ENCODE results near the gene IMPDH2. TPM values are rescaled to one million over a fixed set of nuclear protein-coding genes. Genes with fewer than 3 reads are reported as not detected.
A peak's percentile ranks its signal among the peaks of the same experiment; 100 is the strongest.

Gene IMPDH2
- total RNA-seq, 1 donor from 2014 or later: 496 TPM

- intact Hi-C loops (cut with micrococcal nuclease): loop anchor here (1.0 kb wide), 3 partner anchors 11 to 87 kb away; partner anchors contain the start of genes DALRD3 and QRICH1
- H3K27ac Mint-ChIP-seq: peak within 1 kb of the TSS; percentile 99
- peaks cover 27% of the 10 kb centered on the region for H3K4me1 Mint-ChIP-seq
- no peaks in the 10 kb centered on the region for H3K27me3 Mint-ChIP-seq
- H3K4me3 Mint-ChIP-seq: peak within 1 kb of the TSS; percentile 94
- peak; percentile 99 for DNase-seq
- H3K9me3 Mint-ChIP-seq: no peaks in the 10 kb centered on the region
- peaks cover 15% of the 10 kb centered on the region for H3K36me3 Mint-ChIP-seq (ENCODE audit: low read depth)
Measured at GRCh38 chr3:49007068-49007770, 22.0 kb downstream of the IMPDH2 start, which contains the start of gene WDR6. Gene WDR6, plus strand, starts transcription at chr3:49007391. Its CDS starts 41 bp downstream, at chr3:49007432.

GRCh38 chr3:49006408-49007067 lies 22.7 kb downstream of the IMPDH2 start:
- Mint-ChIP-seq H3K27me3 (no peaks in the 10 kb centered on the region), H3K4me3 (peak overlapping the region; percentile 94), H3K27ac (peak overlapping the region; percentile 99), H3K9me3 (no peaks in the 10 kb centered on the region), H3K4me1 (peaks cover 30% of the 10 kb centered on the region), H3K36me3 (ENCODE audit: low read depth) (peaks cover 10% of the 10 kb centered on the region)
- no peak for DNase-seq
- intact Hi-C loops (cut with micrococcal nuclease): loop anchor here (1.0 kb wide), 3 partner anchors 12 to 88 kb away; partner anchors contain the start of genes DALRD3 and QRICH1

GRCh38 chr3:49005998-49006397 lies 23.2 kb downstream of the IMPDH2 start:
- Mint-ChIP-seq H3K36me3 (ENCODE audit: low read depth) (peaks cover 7% of the 10 kb centered on the region), H3K4me3 (peak overlapping the region; percentile 94), H3K9me3 (no peaks in the 10 kb centered on the region), H3K4me1 (peaks cover 30% of the 10 kb centered on the region), H3K27me3 (no peaks in the 10 kb centered on the region), H3K27ac (peak overlapping the region; percentile 99)
- no peak for DNase-seq
- intact Hi-C loops (cut with micrococcal nuclease): no loop called here

- intact Hi-C loops (cut with micrococcal nuclease): no loop called here
- no peaks in the 10 kb centered on the region for H3K9me3 Mint-ChIP-seq
- H3K4me3 Mint-ChIP-seq: no peak overlapping the region
- peaks cover 7% of the 10 kb centered on the region for H3K36me3 Mint-ChIP-seq (ENCODE audit: low read depth)
- H3K4me1 Mint-ChIP-seq: peaks cover 30% of the 10 kb centered on the region
- H3K27me3 Mint-ChIP-seq: no peaks in the 10 kb centered on the region
- no peak for DNase-seq
- no peak overlapping the region for H3K27ac Mint-ChIP-seq
Measured at GRCh38 chr3:49005303-49005680, 23.9 kb downstream of the IMPDH2 start.

- H3K36me3 Mint-ChIP-seq (ENCODE audit: low read depth): peaks cover 7% of the 10 kb centered on the region
- no peaks in the 10 kb centered on the region for H3K27me3 Mint-ChIP-seq
- H3K9me3 Mint-ChIP-seq: no peaks in the 10 kb centered on the region
- H3K4me1 Mint-ChIP-seq: peaks cover 30% of the 10 kb centered on the region
- intact Hi-C loops (cut with micrococcal nuclease): no loop called here
- no peak overlapping the region for H3K4me3 Mint-ChIP-seq
- no peak overlapping the region for H3K27ac Mint-ChIP-seq
- no peak for DNase-seq
Measured at GRCh38 chr3:49004352-49005302, 24.6 kb downstream of the IMPDH2 start.

- H3K27ac Mint-ChIP-seq: no peak overlapping the region
- H3K4me1 Mint-ChIP-seq: peaks cover 7% of the 10 kb centered on the region
- intact Hi-C loops (cut with micrococcal nuclease): no loop called here
- H3K9me3 Mint-ChIP-seq: no peaks in the 10 kb centered on the region
- peaks cover 7% of the 10 kb centered on the region for H3K36me3 Mint-ChIP-seq (ENCODE audit: low read depth)
- no peak for DNase-seq
- H3K27me3 Mint-ChIP-seq: no peaks in the 10 kb centered on the region
- no peak overlapping the region for H3K4me3 Mint-ChIP-seq
Measured at GRCh38 chr3:49001155-49001554, 28.0 kb downstream of the IMPDH2 start.

GRCh38 chr3:48999085-48999858 lies 29.9 kb downstream of the IMPDH2 start:
- H3K36me3 Mint-ChIP-seq (ENCODE audit: low read depth): peaks cover 15% of the 10 kb centered on the region
- no peak overlapping the region for H3K27ac Mint-ChIP-seq
- no peaks in the 10 kb centered on the region for H3K9me3 Mint-ChIP-seq
- H3K27me3 Mint-ChIP-seq: no peaks in the 10 kb centered on the region
- intact Hi-C loops (cut with micrococcal nuclease): no loop called here
- DNase-seq: no peak
- no peak overlapping the region for H3K4me3 Mint-ChIP-seq
- peaks cover 11% of the 10 kb centered on the region for H3K4me1 Mint-ChIP-seq

GRCh38 chr3:48997714-48998637 lies 31.2 kb downstream of the IMPDH2 start:
- intact Hi-C loops (cut with micrococcal nuclease): no loop called here
- H3K4me1 Mint-ChIP-seq: peaks cover 17% of the 10 kb centered on the region
- H3K9me3 Mint-ChIP-seq: no peaks in the 10 kb centered on the region
- no peak overlapping the region for H3K4me3 Mint-ChIP-seq
- no peak for DNase-seq
- H3K27ac Mint-ChIP-seq: no peak overlapping the region
- peaks cover 21% of the 10 kb centered on the region for H3K36me3 Mint-ChIP-seq (ENCODE audit: low read depth)
- H3K27me3 Mint-ChIP-seq: no peaks in the 10 kb centered on the region

GRCh38 chr3:48997102-48997635 lies 32.0 kb downstream of the IMPDH2 start:
- H3K4me1 Mint-ChIP-seq: peaks cover 12% of the 10 kb centered on the region
- H3K9me3 Mint-ChIP-seq: no peaks in the 10 kb centered on the region
- no peak for DNase-seq
- H3K27me3 Mint-ChIP-seq: no peaks in the 10 kb centered on the region
- no peak overlapping the region for H3K4me3 Mint-ChIP-seq
- H3K36me3 Mint-ChIP-seq (ENCODE audit: low read depth): peaks cover 18% of the 10 kb centered on the region
- no peak overlapping the region for H3K27ac Mint-ChIP-seq
- intact Hi-C loops (cut with micrococcal nuclease): no loop called here

GRCh38 chr3:48996640-48997039 lies 32.6 kb downstream of the IMPDH2 start:
- no peak overlapping the region for H3K4me3 Mint-ChIP-seq
- no peaks in the 10 kb centered on the region for H3K9me3 Mint-ChIP-seq
- H3K4me1 Mint-ChIP-seq: peaks cover 15% of the 10 kb centered on the region
- H3K27ac Mint-ChIP-seq: no peak overlapping the region
- intact Hi-C loops (cut with micrococcal nuclease): no loop called here
- H3K27me3 Mint-ChIP-seq: no peaks in the 10 kb centered on the region
- peaks cover 20% of the 10 kb centered on the region for H3K36me3 Mint-ChIP-seq (ENCODE audit: low read depth)
- no peak for DNase-seq

- H3K36me3 Mint-ChIP-seq (ENCODE audit: low read depth): peaks cover 27% of the 10 kb centered on the region
- H3K9me3 Mint-ChIP-seq: no peaks in the 10 kb centered on the region
- no peaks in the 10 kb centered on the region for H3K27me3 Mint-ChIP-seq
- peaks cover 32% of the 10 kb centered on the region for H3K4me1 Mint-ChIP-seq
- H3K27ac Mint-ChIP-seq: no peak overlapping the region
- DNase-seq: no peak
- no peak overlapping the region for H3K4me3 Mint-ChIP-seq
- intact Hi-C loops (cut with micrococcal nuclease): no loop called here
Measured at GRCh38 chr3:48993834-48994233, 35.4 kb downstream of the IMPDH2 start.

- peak; percentile 56 for DNase-seq
- peaks cover 26% of the 10 kb centered on the region for H3K36me3 Mint-ChIP-seq (ENCODE audit: low read depth)
- no peaks in the 10 kb centered on the region for H3K9me3 Mint-ChIP-seq
- peak overlapping the region; percentile 95 for H3K4me3 Mint-ChIP-seq
- H3K4me1 Mint-ChIP-seq: peaks cover 37% of the 10 kb centered on the region
- intact Hi-C loops (cut with micrococcal nuclease): no loop called here
- H3K27me3 Mint-ChIP-seq: no peaks in the 10 kb centered on the region
- H3K27ac Mint-ChIP-seq: peak overlapping the region; percentile 93
Measured at GRCh38 chr3:48991851-48992545, 37.2 kb downstream of the IMPDH2 start.
